ENCODE results near the gene ENSA. TPM values are rescaled to one million over a fixed set of nuclear protein-coding genes. Genes with fewer than 3 reads are reported as not detected.

ENSA gene
- total and polyA plus RNA-seq, 2 of the 4 experiments (the other 2 are of a cell fraction), result 53.2 to 96.5 TPM

DNA sequence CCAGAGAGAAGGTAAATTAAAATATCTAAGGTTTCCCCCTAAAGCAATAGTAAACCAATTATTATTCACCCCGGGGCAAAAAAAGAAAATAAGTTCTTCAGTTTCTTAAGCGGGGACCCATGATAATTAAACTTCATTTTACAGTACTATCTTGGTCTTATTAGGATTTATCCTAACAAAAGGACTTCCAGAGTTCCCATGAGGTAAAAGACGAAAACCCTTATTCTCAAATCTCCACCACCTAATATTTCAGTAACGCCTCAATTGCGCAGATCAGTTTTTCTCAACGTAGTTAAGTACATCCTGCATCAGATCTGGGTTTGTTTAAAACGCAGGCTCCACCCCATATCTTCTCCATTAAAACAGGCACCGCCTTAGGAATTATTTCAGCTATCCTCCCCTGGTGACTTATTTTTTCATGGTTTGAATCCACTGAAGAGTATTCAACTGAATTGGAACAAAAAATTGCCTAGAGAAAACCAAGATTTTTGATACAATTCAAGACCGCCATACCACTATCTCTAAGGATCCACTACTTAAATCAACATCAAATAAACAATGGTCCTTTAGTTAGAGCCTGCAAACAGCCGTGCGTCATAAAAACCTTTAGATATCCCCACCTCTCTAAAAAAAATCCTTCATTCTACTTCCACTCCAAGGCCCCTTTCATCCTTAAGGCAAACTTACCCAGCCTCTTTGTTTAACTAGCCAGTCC is 51.7 kb downstream of the ENSA start:
- H3K56ac ChIP-seq (ENCODE audit: extremely low read depth, insufficient read depth, low read length), result peak overlapping the region; percentile 91
- peak overlapping the region; percentile 100 for H3K23ac ChIP-seq (ENCODE audit: low read depth, low read length)
- peak overlapping the region; percentile 91 for H3K14ac ChIP-seq (replicated peaks; ENCODE audit: low read depth, low read length)
- H2AK5ac ChIP-seq (ENCODE audit: low read depth, low read length), result peak overlapping the region; percentile 60
- H4K91ac ChIP-seq (ENCODE audit: insufficient read depth, low read depth, low read length), result no peak overlapping the region
- in situ Hi-C loops (cut with MboI; ENCODE audit: low sequenced_read_pairs) (loop anchor here (5.0 kb wide), 1 partner anchor 35 kb away; no protein-coding TSS in a partner anchor), dilution Hi-C loops (cut with HindIII; ENCODE audit: low sequenced_read_pairs, unreplicated experiment) (no loop called here), intact Hi-C loops (cut with micrococcal nuclease) (loop anchor here (1.0 to 2.0 kb wide), 4 partner anchors 16 to 235 kb away; no protein-coding TSS in a partner anchor)
- peak overlapping the region; percentile 97 for H2BK5ac ChIP-seq (ENCODE audit: low read depth, low read length, poor library complexity, severe bottlenecking)
- no peak overlapping the region for H2AFZ ChIP-seq (replicated peaks; ENCODE audit: low read length, poor library complexity)
- peak overlapping the region; percentile 59; the same call in 1 of the 2 replicates for H3K18ac ChIP-seq (ENCODE audit: low read depth, low read length)
- CTCF ChIA-PET, result interaction anchor here (3.4 kb wide), 1 partner anchor 42 kb away, joined by 8 read pairs; no protein-coding TSS in a partner anchor
- peak overlapping the region in 1 of 2 experiments; percentile 66; a peak in 1 of 4 replicates for H4K8ac ChIP-seq (ENCODE audit: low read depth in 2 of 2, low read length in 2 of 2)
- H3K36me3 ChIP-seq (ENCODE audit: control insufficient read depth, insufficient read depth, low read length), result peaks cover 46% of the 10 kb centered on the region
- 0% methylated on average over 6 of the region's 11 CpGs; no CpG with 5 or more reads in 1 of the 2 experiments for WGBS, 2 experiments (ENCODE audit: extremely low coverage in 2 of 2, insufficient read length in 1 of 2)
- peaks cover 6% of the 10 kb centered on the region; the same call in 1 of the 2 replicates for H3K9me1 ChIP-seq (ENCODE audit: insufficient read depth, low read length)
- H3K4me2 ChIP-seq (ENCODE audit: low read depth, low read length), result peak overlapping the region; percentile 99
- DNase-seq (peak; percentile 43), ATAC-seq (ENCODE audit: low read depth) (no peak)
- H2AK9ac ChIP-seq (replicated peaks; ENCODE audit: low read depth, low read length, poor library complexity), result peak overlapping the region; percentile 99
- peak overlapping the region; percentile 20; the same call in 1 of the 2 replicates for H4K5ac ChIP-seq (ENCODE audit: low read depth, low read length)
- no peaks in the 10 kb centered on the region for H3K27me3 ChIP-seq (ENCODE audit: control insufficient read depth, insufficient read depth, low read length)
- TF ChIP-seq, protein P1, sequence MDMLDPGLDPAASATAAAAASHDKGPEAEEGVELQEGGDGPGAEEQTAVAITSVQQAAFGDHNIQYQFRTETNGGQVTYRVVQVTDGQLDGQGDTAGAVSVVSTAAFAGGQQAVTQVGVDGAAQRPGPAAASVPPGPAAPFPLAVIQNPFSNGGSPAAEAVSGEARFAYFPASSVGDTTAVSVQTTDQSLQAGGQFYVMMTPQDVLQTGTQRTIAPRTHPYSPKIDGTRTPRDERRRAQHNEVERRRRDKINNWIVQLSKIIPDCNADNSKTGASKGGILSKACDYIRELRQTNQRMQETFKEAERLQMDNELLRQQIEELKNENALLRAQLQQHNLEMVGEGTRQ (IDR thresholded peaks at IDR 0.05; ENCODE audit: low read depth, low read length), result no peak
- TF ChIP-seq CHD1 (IDR thresholded peaks at IDR 0.05; ENCODE audit: low read depth, low read length), result peak; percentile 31
- no peak for TF ChIP-seq BHLHE40 (IDR thresholded peaks at IDR 0.05; ENCODE audit: low read depth, low read length)
- no peak for TF ChIP-seq MAFK (IDR thresholded peaks at IDR 0.05; ENCODE audit: low read depth, low read length)
- peak overlapping the region; percentile 39 for H2BK120ac ChIP-seq (ENCODE audit: low read depth, low read length)
- peak overlapping the region; percentile 89 for H3K27ac ChIP-seq (ENCODE audit: insufficient read depth, low read length)
- H2BK15ac ChIP-seq (ENCODE audit: low read depth, low read length), result 0 out of 3 replicates have a peak overlapping the region, but pooled peaks have one; percentile 30
- peak overlapping the region; percentile 58 for H3K4ac ChIP-seq (ENCODE audit: low read depth, low read length)
- H3K79me1 ChIP-seq (ENCODE audit: low read depth in 1 of 2, low read length in 2 of 2), result peaks cover 11 to 27% of the 10 kb centered on the region in 2 experiments
- no peak overlapping the region for H2BK20ac ChIP-seq (ENCODE audit: low read depth, low read length)
- H3K4me1 ChIP-seq (ENCODE audit: control insufficient read depth, insufficient read depth, low read length), result peaks cover 12% of the 10 kb centered on the region
- H3K9me3 ChIP-seq (ENCODE audit: control insufficient read depth, insufficient read depth, low read length), result no peaks in the 10 kb centered on the region
- no TSS peak for BruUV-seq (replicated peaks)
- peak overlapping the region; percentile 88 for H3K9ac ChIP-seq (ENCODE audit: low read depth, low read length)
- POLR2A ChIA-PET (ENCODE audit: unreplicated experiment), result interaction anchor here (0.6 to 1.7 kb wide), 5 partner anchors 13 to 254 kb away, joined by 3 to 4 read pairs (median 4); no protein-coding TSS in a partner anchor
- H3K4me3 ChIP-seq (ENCODE audit: insufficient read depth, low read depth, low read length), result peak overlapping the region; percentile 93
- peaks cover 67% of the 10 kb centered on the region for H4K20me1 ChIP-seq (ENCODE audit: insufficient read depth, low read length)
